Effector CD8-positive, alpha-beta T cell (primary cell): ENCODE results near the gene EPGN.

Experiments used
- DNase-seq: peaks from one replicate; lab custom pipeline; 2025; lab: John Stamatoyannopoulos, UW
- total RNA-seq, 4 experiments: gene quantifications; one replicate each; lab custom pipeline; 2026; lab: John Stamatoyannopoulos, UW

Gene EPGN
- total RNA-seq, result 0 to 0.18 (median 0) reads per million in 4 experiments

- DNase-seq, result no peak
Observed at GRCh38 chr4:74308215-74308614, at the start of gene EPGN. TSS of gene EPGN (plus strand) at chr4:74308470. CDS start at chr4:74308534, 64 bp downstream.

GRCh38 chr4:74258963-74259362 lies 49.3 kb upstream of the EPGN start:
- no peak for DNase-seq

GRCh38 chr4:74260036-74260435 lies 48.2 kb upstream of the EPGN start:
- no peak for DNase-seq

GRCh38 chr4:74262522-74262921 lies 45.7 kb upstream of the EPGN start:
- no peak for DNase-seq

GRCh38 chr4:74263551-74263950 lies 44.7 kb upstream of the EPGN start:
- DNase-seq, result no peak

- DNase-seq, result no peak
Observed at GRCh38 chr4:74266081-74266480, 42.2 kb upstream of the EPGN start.

GRCh38 chr4:74267998-74268606 lies 40.2 kb upstream of the EPGN start:
- no peak for DNase-seq

GRCh38 chr4:74268643-74269042 lies 39.6 kb upstream of the EPGN start:
- no peak for DNase-seq

GRCh38 chr4:74278490-74278889 lies 29.8 kb upstream of the EPGN start:
- DNase-seq, result no peak

- DNase-seq, result no peak
Observed at GRCh38 chr4:74279716-74280115, 28.6 kb upstream of the EPGN start.

GRCh38 chr4:74282926-74283325 lies 25.3 kb upstream of the EPGN start:
- no peak for DNase-seq

- DNase-seq, result no peak
Observed at GRCh38 chr4:74283614-74284013, 24.7 kb upstream of the EPGN start.

- DNase-seq, result no peak
Observed at GRCh38 chr4:74284053-74284452, 24.2 kb upstream of the EPGN start.

GRCh38 chr4:74287164-74287563 lies 21.1 kb upstream of the EPGN start:
- no peak for DNase-seq

- no peak for DNase-seq
Observed at GRCh38 chr4:74287791-74288190, 20.5 kb upstream of the EPGN start.

GRCh38 chr4:74291471-74291870 lies 16.8 kb upstream of the EPGN start:
- no peak for DNase-seq

GRCh38 chr4:74292111-74292870 lies 16.0 kb upstream of the EPGN start:
- no peak for DNase-seq

- no peak for DNase-seq
Observed at GRCh38 chr4:74293558-74293957, 14.7 kb upstream of the EPGN start.

- DNase-seq, result no peak
Observed at GRCh38 chr4:74294681-74295080, 13.6 kb upstream of the EPGN start.

GRCh38 chr4:74297539-74297938 lies 10.7 kb upstream of the EPGN start:
- DNase-seq, result no peak

- no peak for DNase-seq
Observed at GRCh38 chr4:74304095-74304625, 4.1 kb upstream of the EPGN start.

- DNase-seq, result no peak
Observed at GRCh38 chr4:74305000-74305399, 3.3 kb upstream of the EPGN start.

GRCh38 chr4:74307170-74307569 lies 1.1 kb upstream of the EPGN start:
- no peak for DNase-seq
